GM12892 (cell line): Measurements from ENCODE around the gene CCDC121. TPM values are rescaled to one million over a fixed set of nuclear protein-coding genes. Genes with fewer than 3 reads are reported as not detected.

Experiments used
- DNase-seq: peaks from one replicate; pipeline ENCODE4 v3.0.0; 2011; ENCODE audit not compliant: insufficient read length
- FAIRE-seq: peaks from 2 replicates; lab custom pipeline; 2011; peaks lifted over from hg19 to GRCh38; lab: Jason Lieb, UNC
- POLR2A ChIP-seq: IDR thresholded peaks from 2 replicates; pipeline ENCODE4 v1.6.1; 2011; ENCODE audit warnings: low read depth, low read length, control low read depth
- POLR2AphosphoS5 ChIP-seq: IDR thresholded peaks from 2 replicates; pipeline ENCODE4 v1.6.1; 2011; ENCODE audit warnings: low read depth, low read length, control low read depth
- TAF1 ChIP-seq: IDR thresholded peaks from 2 replicates; pipeline ENCODE4 v1.6.1; 2011; ENCODE audit warnings: low read depth, mild to moderate bottlenecking, control low read depth, low read length, borderline replicate concordance
- polyA plus RNA-seq: library from polyadenylated mRNA; unstranded; fragments of >200 nt; gene quantifications from one replicate; pipeline ENCODE4 v1.2.1, GENCODE V29; 2012; ENCODE audit warnings: missing spikeins, inconsistent platforms; ENCODE audit not compliant: missing spikeins

The CCDC121 gene, protein sequence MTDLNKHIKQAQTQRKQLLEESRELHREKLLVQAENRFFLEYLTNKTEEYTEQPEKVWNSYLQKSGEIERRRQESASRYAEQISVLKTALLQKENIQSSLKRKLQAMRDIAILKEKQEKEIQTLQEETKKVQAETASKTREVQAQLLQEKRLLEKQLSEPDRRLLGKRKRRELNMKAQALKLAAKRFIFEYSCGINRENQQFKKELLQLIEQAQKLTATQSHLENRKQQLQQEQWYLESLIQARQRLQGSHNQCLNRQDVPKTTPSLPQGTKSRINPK
- 1.8 TPM for polyA plus RNA-seq

DNA sequence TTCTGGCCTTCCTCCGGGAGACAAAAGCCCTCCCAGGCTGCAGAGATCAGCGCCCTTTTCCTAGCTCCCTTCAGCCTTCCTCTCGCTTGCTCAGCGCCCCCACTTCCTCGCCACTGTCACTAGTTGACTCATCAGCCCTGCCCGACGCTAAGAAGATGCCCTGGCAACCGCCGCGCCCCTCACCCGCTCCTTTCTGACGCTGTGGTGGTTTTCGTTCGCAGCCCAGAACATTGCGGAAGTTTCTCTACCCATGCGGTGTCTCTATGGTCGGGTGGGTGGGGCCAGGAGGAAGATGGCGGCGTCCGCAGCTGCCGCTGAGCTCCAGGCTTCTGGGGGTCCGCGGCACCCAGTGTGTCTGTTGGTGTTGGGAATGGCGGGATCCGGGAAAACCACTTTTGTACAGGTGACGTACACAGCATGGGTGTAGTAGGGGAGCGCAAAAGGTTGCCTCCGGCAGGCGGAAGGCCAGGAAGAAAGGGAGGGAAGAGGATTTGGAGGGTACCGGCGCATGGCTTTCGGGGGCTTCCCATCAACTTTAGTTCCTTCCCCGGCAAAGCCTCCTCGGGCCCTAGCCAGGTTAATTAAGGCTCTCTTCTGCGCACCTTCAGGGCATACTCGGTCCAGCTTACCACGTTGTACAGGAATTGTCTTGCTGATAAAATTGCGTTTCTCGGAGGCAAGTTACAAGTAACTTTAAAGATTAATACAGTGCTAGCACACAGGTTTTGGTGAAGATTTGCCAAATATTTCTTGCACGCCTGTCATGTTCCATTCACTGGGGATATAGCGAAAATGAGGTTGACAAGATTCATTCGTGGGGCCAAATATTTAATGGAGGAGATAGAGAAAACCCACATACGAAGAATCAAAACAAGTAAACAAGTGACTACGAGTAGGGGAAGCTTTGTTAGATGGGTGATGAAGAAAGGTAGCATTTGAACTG is at the start of gene CCDC121, which contains the start of gene GPN1:
TSS of gene CCDC121 (minus strand) at position 246 of the 943 bp plus-strand sequence. CDS start 1,213 bp downstream, outside the sequence.
TSS of gene GPN1 (plus strand) at position 284 of the 943 bp plus-strand sequence. CDS start at position 293, 9 bp downstream.
- TF ChIP-seq POLR2A = peak; percentile 98
- peak; percentile 85; the same call in 1 of the 2 replicates for TF ChIP-seq POLR2AphosphoS5
- TF ChIP-seq TAF1 = peak; percentile 97
- FAIRE-seq (no peak), DNase-seq (peak; percentile 72)

DNA sequence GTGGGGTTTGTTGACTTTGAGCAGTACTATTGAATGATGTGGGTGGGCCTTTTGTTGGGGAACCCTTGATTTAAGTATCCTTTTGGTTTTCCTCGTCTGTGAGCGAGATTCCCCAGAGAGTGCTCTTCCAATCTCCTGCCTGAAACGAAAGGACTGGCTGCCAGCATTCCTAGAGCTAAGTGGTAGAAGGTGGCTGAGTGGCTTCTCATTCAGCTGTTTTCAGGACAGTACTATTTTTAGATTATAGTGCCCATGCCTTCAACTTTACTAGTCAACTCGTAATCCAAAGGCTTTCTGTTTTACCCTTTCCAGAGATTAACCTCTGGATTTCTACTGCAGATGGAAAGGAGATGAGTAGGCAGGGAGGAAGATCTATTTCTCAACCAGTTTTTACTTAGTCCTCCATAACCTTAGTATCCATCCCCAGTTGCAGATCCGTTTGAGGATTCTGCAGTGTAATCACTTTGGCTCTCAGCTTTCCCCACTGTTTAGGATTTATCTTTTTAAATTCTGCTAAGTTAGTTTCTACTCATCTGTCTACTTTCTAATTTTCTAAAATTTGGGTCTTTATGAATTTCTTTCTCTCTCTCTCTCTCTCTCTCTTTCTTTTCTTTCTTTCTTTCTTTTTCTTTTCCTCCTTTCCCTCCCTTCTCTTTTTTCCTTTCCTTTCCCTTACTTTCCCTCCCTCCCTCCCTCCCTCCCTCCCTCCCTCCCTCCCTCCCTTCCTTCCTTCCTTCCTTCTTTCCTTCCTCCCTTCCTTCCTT is 44.1 kb upstream of the CCDC121 start:
- FAIRE-seq = no peak

GRCh38 chr2:27671235-27671634 is 42.4 kb upstream of the CCDC121 start:
- TF ChIP-seq POLR2AphosphoS5 = no peak
- TF ChIP-seq TAF1 = no peak
- DNase-seq (no peak), FAIRE-seq (no peak)

More for the DNA sequence above, 44.1 kb upstream of the CCDC121 start:
- TF ChIP-seq POLR2A (no peak), TAF1 (no peak), POLR2AphosphoS5 (no peak)
- no peak for DNase-seq

- DNase-seq (no peak), FAIRE-seq (no peak)
- no peak for TF ChIP-seq TAF1
- no peak for TF ChIP-seq POLR2A
- no peak for TF ChIP-seq POLR2AphosphoS5
Observed at GRCh38 chr2:27667446-27667845, 38.6 kb upstream of the CCDC121 start.

DNA sequence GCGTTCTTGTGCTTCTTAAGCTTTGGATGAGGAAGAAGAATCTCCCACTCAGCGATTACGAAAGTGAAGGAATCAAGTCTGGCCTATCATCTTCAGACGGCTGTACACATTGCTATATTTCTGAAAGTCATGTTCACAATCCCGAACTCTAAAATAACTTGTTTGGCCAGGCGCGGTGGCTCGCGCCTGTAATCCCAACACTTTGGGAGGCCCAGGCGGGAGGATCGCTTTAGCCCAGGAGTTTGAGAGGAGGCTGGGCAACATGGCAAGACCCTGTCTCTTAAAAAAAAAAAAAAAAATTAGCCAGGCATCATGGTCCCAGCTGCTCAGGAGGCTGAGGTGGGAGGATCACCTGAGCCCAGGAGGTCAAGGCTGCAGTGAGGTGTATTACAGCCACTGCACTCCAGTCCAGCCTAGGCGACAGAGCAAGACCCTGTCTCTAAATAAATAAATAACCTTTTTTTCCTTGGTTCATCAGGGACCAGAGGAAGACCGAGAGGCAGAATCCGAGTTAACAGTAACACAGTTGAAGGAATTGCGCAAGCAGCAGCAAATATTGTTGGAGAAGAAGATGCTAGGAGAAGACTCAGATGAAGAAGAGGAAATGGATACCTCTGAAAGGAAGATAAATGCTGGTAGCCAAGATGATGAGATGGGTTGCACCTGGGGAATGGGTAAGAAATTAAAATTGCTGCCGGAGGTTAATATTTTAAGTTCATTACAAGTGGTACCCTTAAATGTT is 36.0 kb upstream of the CCDC121 start:
- TF ChIP-seq POLR2AphosphoS5 (no peak), TAF1 (no peak), POLR2A (no peak)
- no peak for FAIRE-seq
- DNase-seq = no peak

DNA sequence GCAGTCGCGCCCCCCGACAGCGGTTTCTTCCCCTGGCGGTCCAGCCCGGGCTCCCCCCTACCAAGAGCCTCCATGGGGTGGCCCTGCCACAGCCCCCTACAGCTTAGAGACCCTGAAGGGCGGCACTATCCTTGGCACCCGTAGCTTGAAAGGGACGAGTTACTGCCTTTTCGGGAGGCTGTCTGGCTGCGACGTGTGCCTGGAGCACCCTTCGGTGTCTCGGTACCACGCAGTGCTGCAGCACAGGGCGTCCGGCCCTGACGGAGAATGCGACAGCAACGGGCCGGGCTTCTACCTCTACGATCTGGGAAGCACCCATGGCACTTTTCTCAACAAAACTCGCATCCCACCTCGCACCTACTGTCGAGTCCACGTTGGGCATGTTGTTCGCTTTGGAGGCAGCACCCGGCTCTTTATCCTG is 35.4 kb upstream of the CCDC121 start:
- DNase-seq (no peak), FAIRE-seq (no peak)
- TF ChIP-seq TAF1 (no peak), POLR2AphosphoS5 (no peak), POLR2A (no peak)

GRCh38 chr2:27663285-27664153 is 34.7 kb upstream of the CCDC121 start, which contains the start of the genes SLC4A1AP and SUPT7L:
SLC4A1AP (plus strand) TSS chr2:27663889; CDS start chr2:27663915, 26 bp downstream.
SUPT7L (minus strand) TSS chr2:27663614; CDS start chr2:27662192, 1,422 bp downstream.
- peak; percentile 54 for DNase-seq
- peak; percentile 95 for FAIRE-seq
- TF ChIP-seq POLR2A = peak; percentile 90
- TF ChIP-seq TAF1 = peak; percentile 98
- TF ChIP-seq POLR2AphosphoS5 = peak; percentile 82

DNA sequence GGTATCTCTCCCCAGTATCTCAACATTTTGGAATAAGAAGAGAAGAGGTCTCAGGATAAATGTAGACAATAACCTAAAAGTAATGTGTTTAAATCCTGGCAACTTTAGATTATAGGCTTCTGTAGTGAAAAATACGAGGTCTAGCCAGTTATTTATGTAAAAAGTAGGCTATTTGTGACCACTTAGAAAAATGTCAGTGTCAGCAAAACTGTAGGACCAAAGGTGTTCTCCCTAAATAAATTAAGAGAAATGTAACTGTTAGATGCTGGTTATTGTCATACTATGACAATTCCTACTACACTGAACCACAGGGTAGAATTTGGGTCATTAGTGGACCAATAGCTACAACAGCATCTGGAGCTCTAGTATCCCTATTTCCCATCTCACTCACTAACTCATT is 32.6 kb upstream of the CCDC121 start:
- TF ChIP-seq POLR2AphosphoS5 (no peak), POLR2A (no peak)
- DNase-seq (no peak), FAIRE-seq (no peak)

GRCh38 chr2:27655155-27655951 is 26.5 kb upstream of the CCDC121 start:
- DNase-seq = no peak
- FAIRE-seq = no peak
- TF ChIP-seq TAF1 = no peak
- no peak for TF ChIP-seq POLR2A
- no peak for TF ChIP-seq POLR2AphosphoS5

- no peak for TF ChIP-seq POLR2A
- no peak for TF ChIP-seq TAF1
- TF ChIP-seq POLR2AphosphoS5 = no peak
- FAIRE-seq (no peak), DNase-seq (no peak)
Observed at GRCh38 chr2:27653397-27653796, 24.6 kb upstream of the CCDC121 start.
